CD4-positive, alpha-beta T cell (primary cell): ENCODE data around the gene PPFIBP2. TPM values are rescaled to one million over a fixed set of nuclear protein-coding genes. Genes with fewer than 3 reads are reported as not detected.

Source experiments
- ATAC-seq: fragments of 200-7000 bp; cut with Tn5 transposase; one replicate; pipeline ENCODE4 v1.10.0; 2022; ENCODE audit warnings: mild to moderate bottlenecking; ENCODE audit not compliant: poor library complexity
- CTCF ChIA-PET: fragments of 350-600 bp; sonication (Branson Sonifier 250); formaldehyde crosslinking; loops from one replicate; lab custom pipeline; 2021; ENCODE audit warnings: antibody characterized with exemption, inconsistent platforms; lab: Charles Lee
- POLR2A ChIA-PET: fragments of 350-600 bp; sonication (Branson Sonifier 250); formaldehyde crosslinking; loops from one replicate; lab custom pipeline; 2021; ENCODE audit warnings: antibody characterized with exemption, inconsistent platforms; lab: Charles Lee
- DNase-seq, 14 experiments: peaks; one replicate each; pipeline ENCODE4 v3.0.0-alpha.2; 2013 to 2020; ENCODE audit warnings: mixed read lengths in 2 of 14
- H3K27ac ChIP-seq, 2 donors: one replicate each; pipeline versions ENCODE4 v1.5.1 to v1.7.0; 2013; ENCODE audit warnings: low read length in 2 of 2, low read depth in 1 of 2, mild to moderate bottlenecking in 1 of 2
- H3K27me3 ChIP-seq, 2 experiments: 1 replicate in 1 of 2; 2 replicates in 1 of 2; pipeline versions ENCODE4 v1.6.1 to v1.7.0; 2013; ENCODE audit warnings: low read length in 2 of 2, control low read depth in 1 of 2, mild to moderate bottlenecking in 1 of 2, moderate library complexity in 1 of 2; ENCODE audit not compliant: insufficient read depth in 2 of 2, control insufficient read depth in 1 of 2
- H3K36me3 ChIP-seq: one replicate; pipeline ENCODE4 v1.6.1; 2013; ENCODE audit warnings: low read length, control low read depth; ENCODE audit not compliant: insufficient read depth
- H3K4me1 ChIP-seq: one replicate; pipeline ENCODE4 v1.6.1; 2013; ENCODE audit warnings: low read length, control low read depth; ENCODE audit not compliant: insufficient read depth
- H3K4me3 ChIP-seq: one replicate; pipeline ENCODE4 v1.5.1; 2013; ENCODE audit warnings: mild to moderate bottlenecking, low read length, moderate library complexity
- H3K9me3 ChIP-seq, 2 experiments: 1 replicate in 1 of 2; 2 replicates in 1 of 2; pipeline versions ENCODE4 v1.6.1 to v1.7.0; 2013; ENCODE audit warnings: low read length in 2 of 2, mild to moderate bottlenecking in 2 of 2, control low read depth in 1 of 2, moderate library complexity in 1 of 2; ENCODE audit not compliant: control insufficient read depth in 1 of 2, insufficient read depth in 1 of 2
- H3K27ac Mint-ChIP-seq: one replicate; pipeline ENCODE4 v1.8.0; 2020; ENCODE audit warnings: mixed read lengths
- H3K27me3 Mint-ChIP-seq: one replicate; pipeline ENCODE4 v1.8.0; 2021; ENCODE audit warnings: mixed read lengths
- H3K36me3 Mint-ChIP-seq: one replicate; pipeline ENCODE4 v1.8.0; 2021; ENCODE audit warnings: low read depth, mixed read lengths
- H3K4me1 Mint-ChIP-seq: one replicate; pipeline ENCODE4 v1.8.0; 2021; ENCODE audit warnings: low read depth, mixed read lengths
- H3K4me3 Mint-ChIP-seq: one replicate; pipeline ENCODE4 v1.8.0; 2020; ENCODE audit warnings: mild to moderate bottlenecking, mixed read lengths
- H3K9me3 Mint-ChIP-seq: one replicate; pipeline ENCODE4 v1.8.0; 2020; ENCODE audit warnings: mixed read lengths
- CTCF ChIP-seq: fragments of 200-600 bp; IDR thresholded peaks from one replicate; pipeline ENCODE4 v1.8.0; 2022; ENCODE audit warnings: antibody characterized with exemption, mild to moderate bottlenecking
- intact Hi-C, 2 experiments: fragments of 100-400 bp; cut with DNase I in 1 of 2; cut with micrococcal nuclease in 1 of 2; formaldehyde crosslinking; loops; one replicate each; pipeline versions ENCODE4 v1.15.1 to v1.9.0; 2023 to 2025; cut with DNase I, micrococcal nuclease
- total RNA-seq, 174 experiments: library from RNA in 2 of 174; stranded (reverse) in 2 of 174; gene quantifications; one replicate each; pipeline ENCODE4 v1.2.3 and lab custom pipeline; 2021 to 2026

Gene PPFIBP2
- total RNA-seq, 2 experiments from 2014 or later = 27.0 to 35.9 TPM

GRCh38 chr11:7571640-7572000 lies 57.8 kb downstream of the PPFIBP2 start:
- peaks cover 37% of the 10 kb centered on the region for H3K36me3 Mint-ChIP-seq
- DNase-seq = peak in 2 of 14 experiments; percentile 23 to 26
- intact Hi-C loops = loop anchor here in 1 of 2 experiments (5.0 kb wide), 1 partner anchor 116 kb away; no protein-coding TSS in a partner anchor

GRCh38 chr11:7572001-7572712 lies 58.4 kb downstream of the PPFIBP2 start:
- no peak for TF ChIP-seq CTCF
- ChIA-PET POLR2A (no interaction called here), CTCF (interaction anchor here (0.9 kb wide), 1 partner anchor 37 kb away, joined by 4 read pairs; no protein-coding TSS in a partner anchor)
- Mint-ChIP-seq H3K27me3 (no peaks in the 10 kb centered on the region), H3K4me1 (peaks cover 33% of the 10 kb centered on the region), H3K36me3 (peaks cover 32% of the 10 kb centered on the region), H3K9me3 (no peaks in the 10 kb centered on the region), H3K27ac (no peak overlapping the region), H3K4me3 (no peak overlapping the region)
- peaks cover 0 to 22% of the 10 kb centered on the region in 2 experiments for H3K27me3 ChIP-seq
- no peak overlapping the region for H3K27ac ChIP-seq
- H3K4me3 ChIP-seq = no peak overlapping the region
- DNase-seq (no peak), ATAC-seq (no peak)
- peaks cover 0 to 5% of the 10 kb centered on the region in 2 experiments for H3K9me3 ChIP-seq
- intact Hi-C loops = loop anchor here in 1 of 2 experiments (5.0 kb wide), 1 partner anchor 115 kb away; no protein-coding TSS in a partner anchor
- no peaks in the 10 kb centered on the region for H3K36me3 ChIP-seq
- H3K4me1 ChIP-seq = peaks cover 12% of the 10 kb centered on the region

More at GRCh38 chr11:7571640-7572000, 57.8 kb downstream of the PPFIBP2 start:
- Histone ChIP-seq H3K36me3 (no peaks in the 10 kb centered on the region), H3K4me1 (peaks cover 8% of the 10 kb centered on the region), H3K4me3 (no peak overlapping the region), H3K9me3 (peaks cover 0 to 5% of the 10 kb centered on the region in 2 experiments), H3K27me3 (peaks cover 0 to 22% of the 10 kb centered on the region in 2 experiments), H3K27ac (no peak overlapping the region)
- no peaks in the 10 kb centered on the region for H3K9me3 Mint-ChIP-seq
- no peaks in the 10 kb centered on the region for H3K27me3 Mint-ChIP-seq
- no peak overlapping the region for H3K27ac Mint-ChIP-seq
- TF ChIP-seq CTCF = no peak
- POLR2A ChIA-PET = no interaction called here
- CTCF ChIA-PET = interaction anchor here (0.9 kb wide), 1 partner anchor 37 kb away, joined by 4 read pairs; no protein-coding TSS in a partner anchor
- no peak overlapping the region for H3K4me3 Mint-ChIP-seq
- peaks cover 28% of the 10 kb centered on the region for H3K4me1 Mint-ChIP-seq
- no peak for ATAC-seq

GRCh38 chr11:7573193-7573557 lies 59.4 kb downstream of the PPFIBP2 start:
- DNase-seq (no peak), ATAC-seq (no peak)
- peaks cover 22% of the 10 kb centered on the region for H3K4me1 ChIP-seq
- CTCF ChIA-PET = no interaction called here
- H3K27ac ChIP-seq = no peak overlapping the region
- peaks cover 0 to 22% of the 10 kb centered on the region in 2 experiments for H3K27me3 ChIP-seq
- Mint-ChIP-seq H3K36me3 (peaks cover 24% of the 10 kb centered on the region), H3K27me3 (peaks cover 5% of the 10 kb centered on the region), H3K4me1 (peaks cover 43% of the 10 kb centered on the region), H3K27ac (no peak overlapping the region), H3K4me3 (no peak overlapping the region), H3K9me3 (no peaks in the 10 kb centered on the region)
- H3K4me3 ChIP-seq = no peak overlapping the region
- H3K36me3 ChIP-seq = no peaks in the 10 kb centered on the region
- H3K9me3 ChIP-seq = peaks cover 0 to 5% of the 10 kb centered on the region in 2 experiments
- intact Hi-C loops = loop anchor here in 1 of 2 experiments (5.0 kb wide), 1 partner anchor 114 kb away; no protein-coding TSS in a partner anchor
- TF ChIP-seq CTCF = no peak
- POLR2A ChIA-PET = no interaction called here
